NK-92 treated with Interleukin-12 subunit alpha and Interleukin-12 subunit beta, amount 100 ng/mL, for 24 hours (cell line): ENCODE data around the gene MGLL.
"Not testable (repeated sequence)": the region's sequence is repeated elsewhere in the genome, so short reads cannot be mapped to it uniquely, and the experiment has no call there.

ENCODE experiments used
- DNase-seq: peaks from one replicate; lab custom pipeline; 2025; lab: John Stamatoyannopoulos, UW

The MGLL gene

GRCh38 chr3:127654993-127655392 lies 167.3 kb downstream of the MGLL start:
- not testable (repeated sequence) for DNase-seq

GRCh38 chr3:127654374-127654773 lies 167.9 kb downstream of the MGLL start:
- no peak for DNase-seq

GRCh38 chr3:127652246-127652995 lies 169.9 kb downstream of the MGLL start:
- DNase-seq = no peak

- no peak for DNase-seq
These were observed 170.7 kb downstream of the MGLL start for GRCh38 chr3:127651516-127652172.

- DNase-seq = no peak
These were observed 172.1 kb downstream of the MGLL start for GRCh38 chr3:127650236-127650635.

GRCh38 chr3:127647845-127648204 lies 174.5 kb downstream of the MGLL start:
- DNase-seq = no peak

GRCh38 chr3:127647166-127647844 lies 175.0 kb downstream of the MGLL start:
- no peak for DNase-seq

GRCh38 chr3:127646501-127647046 lies 175.7 kb downstream of the MGLL start:
- DNase-seq = no peak

- DNase-seq = no peak
These were observed 176.8 kb downstream of the MGLL start for GRCh38 chr3:127645371-127646015.

- DNase-seq = no peak
These were observed 177.5 kb downstream of the MGLL start for GRCh38 chr3:127644641-127645370.

- no peak for DNase-seq
These were observed 182.3 kb downstream of the MGLL start for GRCh38 chr3:127640042-127640355.

GRCh38 chr3:127639173-127640041 lies 182.9 kb downstream of the MGLL start:
- DNase-seq = no peak
